ENCODE measurements around the gene TMEM132A. TPM values are rescaled to one million over a fixed set of nuclear protein-coding genes. Genes with fewer than 3 reads are reported as not detected.

The TMEM132A gene
- total and polyA plus RNA-seq, 2 of the 13 experiments (the other 11 are each of a cell fraction or from before 2014, with no cell fraction given): 11.1 to 32.9 TPM

DNA sequence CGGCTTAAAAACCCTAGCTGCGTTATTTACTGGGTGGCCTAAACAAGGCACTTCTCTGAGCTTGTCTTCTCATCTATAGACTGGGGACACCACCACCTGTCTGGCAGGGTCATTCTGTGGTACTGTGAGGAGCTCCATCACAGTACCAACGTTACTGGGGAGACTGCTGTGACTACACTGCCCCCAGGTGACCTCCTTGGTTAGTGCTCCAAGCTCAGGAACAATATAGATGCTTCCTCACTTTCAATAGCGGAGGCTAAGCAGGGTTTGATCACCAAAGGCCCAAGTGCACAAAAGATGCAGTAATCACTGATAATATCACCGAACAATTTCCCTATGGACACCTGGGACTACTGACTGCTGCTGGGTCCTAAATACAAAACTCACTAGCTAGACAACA, 36.7 kb upstream of the TMEM132A start (continued):
- TF ChIP-seq BHLHE40 (IDR thresholded peaks at IDR 0.05; ENCODE audit: low read length) (0 out of 2 replicates have a peak, but pooled peaks have one; percentile 23), ZKSCAN1 (IDR thresholded peaks at IDR 0.05; ENCODE audit: low read length) (no peak), CBX5 (CRISPR knock-in tag; IDR thresholded peaks at IDR 0.05; ENCODE audit: borderline replicate concordance) (peak; percentile 50; the same call in 1 of the 2 replicates), SCMH1 (CRISPR knock-in tag; IDR thresholded peaks at IDR 0.05; ENCODE audit: borderline replicate concordance) (no peak), CREM (IDR thresholded peaks at IDR 0.05) (no peak), CREM (CRISPR knock-in tag; IDR thresholded peaks at IDR 0.05) (no peak), RAD21 (CRISPR knock-in tag; IDR thresholded peaks at IDR 0.05) (peak; percentile 93), U2AF2 (IDR thresholded peaks at IDR 0.05; ENCODE audit: low read depth, low read length) (no peak), THAP11 (CRISPR knock-in tag; IDR thresholded peaks at IDR 0.05) (no peak), SOX5 (CRISPR knock-in tag; IDR thresholded peaks at IDR 0.05; ENCODE audit: borderline replicate concordance) (0 out of 2 replicates have a peak, but pooled peaks have one; percentile 20), SSRP1 (CRISPR knock-in tag; IDR thresholded peaks at IDR 0.05) (0 out of 2 replicates have a peak, but pooled peaks have one; percentile 44), PCBP1 (IDR thresholded peaks at IDR 0.05; ENCODE audit: borderline replicate concordance, low read depth, low read length) (no peak), PCBP2 (optimal IDR thresholded peaks at IDR 0.05; ENCODE audit: low read depth, low read length, poor library complexity, severe bottlenecking) (no peak), ZSCAN12 (CRISPR knock-in tag; IDR thresholded peaks at IDR 0.05) (no peak), RBAK (CRISPR knock-in tag; IDR thresholded peaks at IDR 0.05) (no peak), ZNF749 (CRISPR knock-in tag; IDR thresholded peaks at IDR 0.05; ENCODE audit: borderline replicate concordance) (no peak), SMC3 (IDR thresholded peaks at IDR 0.05; ENCODE audit: low read length) (peak; percentile 98), MEIS2 (CRISPR knock-in tag; IDR thresholded peaks at IDR 0.05) (no peak), BRCA1 (CRISPR knock-in tag; IDR thresholded peaks at IDR 0.05) (no peak), ZNF616 (CRISPR knock-in tag; IDR thresholded peaks at IDR 0.05; ENCODE audit: low read depth) (0 out of 2 replicates have a peak, but pooled peaks have one; percentile 68), RXRB (CRISPR knock-in tag; IDR thresholded peaks at IDR 0.05; ENCODE audit: borderline replicate concordance) (peak; percentile 27; the same call in 1 of the 2 replicates), ZFP1 (CRISPR knock-in tag; IDR thresholded peaks at IDR 0.05) (0 out of 2 replicates have a peak, but pooled peaks have one; percentile 22)
- TF ChIP-seq, protein P1, sequence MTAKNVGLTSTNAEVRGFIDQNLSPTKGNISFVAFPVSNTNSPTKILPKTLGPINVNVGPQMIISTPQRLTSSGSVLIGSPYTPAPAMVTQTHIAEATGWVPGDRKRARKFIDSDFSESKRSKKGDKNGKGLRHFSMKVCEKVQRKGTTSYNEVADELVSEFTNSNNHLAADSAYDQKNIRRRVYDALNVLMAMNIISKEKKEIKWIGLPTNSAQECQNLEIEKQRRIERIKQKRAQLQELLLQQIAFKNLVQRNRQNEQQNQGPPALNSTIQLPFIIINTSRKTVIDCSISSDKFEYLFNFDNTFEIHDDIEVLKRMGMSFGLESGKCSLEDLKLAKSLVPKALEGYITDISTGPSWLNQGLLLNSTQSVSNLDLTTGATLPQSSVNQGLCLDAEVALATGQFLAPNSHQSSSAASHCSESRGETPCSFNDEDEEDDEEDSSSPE (CRISPR knock-in tag; IDR thresholded peaks at IDR 0.05): no peak
- TF ChIP-seq, protein P2, sequence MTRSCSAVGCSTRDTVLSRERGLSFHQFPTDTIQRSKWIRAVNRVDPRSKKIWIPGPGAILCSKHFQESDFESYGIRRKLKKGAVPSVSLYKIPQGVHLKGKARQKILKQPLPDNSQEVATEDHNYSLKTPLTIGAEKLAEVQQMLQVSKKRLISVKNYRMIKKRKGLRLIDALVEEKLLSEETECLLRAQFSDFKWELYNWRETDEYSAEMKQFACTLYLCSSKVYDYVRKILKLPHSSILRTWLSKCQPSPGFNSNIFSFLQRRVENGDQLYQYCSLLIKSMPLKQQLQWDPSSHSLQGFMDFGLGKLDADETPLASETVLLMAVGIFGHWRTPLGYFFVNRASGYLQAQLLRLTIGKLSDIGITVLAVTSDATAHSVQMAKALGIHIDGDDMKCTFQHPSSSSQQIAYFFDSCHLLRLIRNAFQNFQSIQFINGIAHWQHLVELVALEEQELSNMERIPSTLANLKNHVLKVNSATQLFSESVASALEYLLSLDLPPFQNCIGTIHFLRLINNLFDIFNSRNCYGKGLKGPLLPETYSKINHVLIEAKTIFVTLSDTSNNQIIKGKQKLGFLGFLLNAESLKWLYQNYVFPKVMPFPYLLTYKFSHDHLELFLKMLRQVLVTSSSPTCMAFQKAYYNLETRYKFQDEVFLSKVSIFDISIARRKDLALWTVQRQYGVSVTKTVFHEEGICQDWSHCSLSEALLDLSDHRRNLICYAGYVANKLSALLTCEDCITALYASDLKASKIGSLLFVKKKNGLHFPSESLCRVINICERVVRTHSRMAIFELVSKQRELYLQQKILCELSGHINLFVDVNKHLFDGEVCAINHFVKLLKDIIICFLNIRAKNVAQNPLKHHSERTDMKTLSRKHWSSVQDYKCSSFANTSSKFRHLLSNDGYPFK (CRISPR knock-in tag; IDR thresholded peaks at IDR 0.05; ENCODE audit: borderline replicate concordance): no peak
